ENCODE measurements around the gene CFAP99. TPM values are rescaled to one million over a fixed set of nuclear protein-coding genes. Genes with fewer than 3 reads are reported as not detected.

The CFAP99 gene
- total and polyA plus RNA-seq, 2 of the 4 experiments (the other 2 are of a cell fraction) = not detected

DNA sequence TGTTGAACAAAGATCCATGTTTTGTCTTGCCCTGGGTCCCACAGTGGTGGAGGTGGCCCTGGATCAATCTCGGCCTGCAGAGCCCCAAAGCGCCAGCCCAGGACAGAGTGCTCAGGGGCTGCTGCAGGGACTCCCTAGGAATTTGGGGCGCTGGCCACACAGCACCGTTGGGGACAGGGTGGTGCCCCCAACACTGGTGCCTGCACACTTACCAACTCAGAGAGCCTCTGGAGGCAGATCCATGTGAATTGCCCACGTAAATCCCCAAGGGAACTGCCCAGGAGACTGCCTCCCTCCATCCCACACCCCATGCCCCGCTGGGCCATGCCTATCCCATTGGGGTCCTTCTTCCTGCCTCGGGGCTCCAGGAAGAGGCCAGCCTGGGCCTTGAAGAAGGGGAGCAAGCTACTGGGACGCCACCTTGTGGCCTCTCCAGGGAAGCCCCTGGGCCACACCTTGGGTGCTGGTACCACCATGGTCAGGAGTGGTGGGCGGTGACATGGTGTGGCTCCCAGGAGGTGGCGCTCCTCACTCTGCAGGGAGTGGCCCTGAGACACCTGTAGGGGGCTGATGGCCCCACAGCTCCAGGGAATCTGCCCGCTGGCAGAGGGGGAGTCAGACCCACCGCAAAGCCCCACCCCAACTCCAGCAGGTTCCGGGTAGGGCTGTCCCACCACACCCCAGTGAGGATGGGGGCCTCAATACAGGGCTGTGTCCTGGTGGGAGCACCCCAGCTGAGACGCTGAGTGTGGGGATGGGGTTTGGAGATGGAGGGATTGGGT, 22.8 kb downstream of the CFAP99 start (continued):
- no peak for TF ChIP-seq CEBPB (IDR thresholded peaks at IDR 0.05; ENCODE audit: low read depth, low read length)

DNA sequence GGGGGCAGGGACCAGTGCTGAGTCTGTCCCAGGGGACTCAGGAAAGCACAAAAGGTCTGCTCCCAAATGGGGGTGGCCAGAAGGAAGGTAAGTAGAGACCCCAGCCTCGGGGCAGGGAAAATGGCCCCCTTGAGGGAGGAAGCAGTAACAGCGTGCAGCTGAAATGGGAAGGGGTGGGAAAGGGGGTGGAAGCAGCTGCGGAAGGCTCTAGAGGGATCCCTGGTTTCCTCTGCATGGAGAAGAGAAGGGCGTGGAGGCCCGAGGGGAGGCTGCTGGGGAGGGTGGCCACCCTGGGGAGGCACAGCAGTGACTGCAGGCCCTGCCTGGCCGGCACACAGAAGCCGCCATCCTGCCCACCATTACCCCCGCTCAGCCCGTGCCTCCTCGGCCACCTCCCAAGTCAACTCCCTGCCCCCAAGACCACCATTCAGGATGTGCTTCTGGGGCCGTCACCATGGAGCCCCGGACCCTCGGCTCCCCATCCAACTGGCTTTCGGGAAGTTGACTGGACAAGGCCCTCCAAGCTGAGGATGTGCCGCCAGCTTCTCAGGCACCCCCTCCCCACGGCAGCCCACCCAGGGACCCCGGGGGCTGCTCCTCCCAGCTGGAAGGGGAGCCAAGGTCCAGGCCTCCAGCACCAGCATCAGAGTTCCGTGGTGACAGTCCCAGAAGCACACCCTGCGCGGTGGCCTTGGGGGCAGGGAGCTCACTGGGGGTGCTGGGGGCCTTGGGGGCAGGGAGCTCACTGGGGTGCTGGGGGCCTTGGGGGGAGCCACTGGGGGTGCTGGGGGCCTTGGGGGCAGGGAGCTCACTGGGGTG, 23.6 kb downstream of the CFAP99 start:
- no peak for ATAC-seq (ENCODE audit: low read depth)
- in situ Hi-C loops (cut with MboI; ENCODE audit: low sequenced_read_pairs) = no loop called here
- H3K56ac ChIP-seq (ENCODE audit: extremely low read depth, insufficient read depth, low read length) = no peak overlapping the region
- TF ChIP-seq MAFK (IDR thresholded peaks at IDR 0.05; ENCODE audit: low read depth, low read length) (no peak), FOS (IDR thresholded peaks at IDR 0.05; ENCODE audit: low read depth, low read length) (no peak), BHLHE40 (IDR thresholded peaks at IDR 0.05; ENCODE audit: low read depth, low read length) (no peak), MXI1 (IDR thresholded peaks at IDR 0.05; ENCODE audit: borderline replicate concordance, low read depth, low read length) (no peak), RFX5 (IDR thresholded peaks at IDR 0.05; ENCODE audit: low read depth, low read length) (no peak), CHD1 (IDR thresholded peaks at IDR 0.05; ENCODE audit: low read depth, low read length) (no peak), POLR2A (IDR thresholded peaks at IDR 0.05; ENCODE audit: low read depth, low read length) (no peak), RAD21 (IDR thresholded peaks at IDR 0.05; ENCODE audit: low read length) (no peak)
- TF ChIP-seq, protein P1, sequence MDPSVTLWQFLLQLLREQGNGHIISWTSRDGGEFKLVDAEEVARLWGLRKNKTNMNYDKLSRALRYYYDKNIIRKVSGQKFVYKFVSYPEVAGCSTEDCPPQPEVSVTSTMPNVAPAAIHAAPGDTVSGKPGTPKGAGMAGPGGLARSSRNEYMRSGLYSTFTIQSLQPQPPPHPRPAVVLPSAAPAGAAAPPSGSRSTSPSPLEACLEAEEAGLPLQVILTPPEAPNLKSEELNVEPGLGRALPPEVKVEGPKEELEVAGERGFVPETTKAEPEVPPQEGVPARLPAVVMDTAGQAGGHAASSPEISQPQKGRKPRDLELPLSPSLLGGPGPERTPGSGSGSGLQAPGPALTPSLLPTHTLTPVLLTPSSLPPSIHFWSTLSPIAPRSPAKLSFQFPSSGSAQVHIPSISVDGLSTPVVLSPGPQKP (IDR thresholded peaks at IDR 0.05; ENCODE audit: borderline replicate concordance, low read depth, low read length) = no peak
- TF ChIP-seq, protein P2, sequence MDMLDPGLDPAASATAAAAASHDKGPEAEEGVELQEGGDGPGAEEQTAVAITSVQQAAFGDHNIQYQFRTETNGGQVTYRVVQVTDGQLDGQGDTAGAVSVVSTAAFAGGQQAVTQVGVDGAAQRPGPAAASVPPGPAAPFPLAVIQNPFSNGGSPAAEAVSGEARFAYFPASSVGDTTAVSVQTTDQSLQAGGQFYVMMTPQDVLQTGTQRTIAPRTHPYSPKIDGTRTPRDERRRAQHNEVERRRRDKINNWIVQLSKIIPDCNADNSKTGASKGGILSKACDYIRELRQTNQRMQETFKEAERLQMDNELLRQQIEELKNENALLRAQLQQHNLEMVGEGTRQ (IDR thresholded peaks at IDR 0.05; ENCODE audit: low read depth, low read length) = no peak

More for the DNA sequence above, 23.6 kb downstream of the CFAP99 start:
- intact Hi-C loops (cut with micrococcal nuclease) = loop anchor here (5.0 kb wide), 1 partner anchor 220 kb away; no protein-coding TSS in a partner anchor
- Histone ChIP-seq H3K18ac (ENCODE audit: low read depth, low read length) (no peak overlapping the region), H2AFZ (replicated peaks; ENCODE audit: low read length, poor library complexity) (no peak overlapping the region), H3K4me2 (ENCODE audit: low read depth, low read length) (no peak overlapping the region), H3K4me1 (ENCODE audit: control insufficient read depth, insufficient read depth, low read length) (no peaks in the 10 kb centered on the region; the same call in 1 of the 2 replicates), H2BK120ac (ENCODE audit: low read depth, low read length) (no peak overlapping the region), H3K9me1 (ENCODE audit: insufficient read depth, low read length) (no peaks in the 10 kb centered on the region), H2AK9ac (replicated peaks; ENCODE audit: low read depth, low read length, poor library complexity) (no peak overlapping the region), H4K91ac (ENCODE audit: insufficient read depth, low read depth, low read length) (no peak overlapping the region), H3K27ac (ENCODE audit: insufficient read depth, low read length) (no peak overlapping the region), H3K9me3 (ENCODE audit: control insufficient read depth, insufficient read depth, low read length) (no peaks in the 10 kb centered on the region), H3K9ac (ENCODE audit: low read depth, low read length) (no peak overlapping the region), H3K27me3 (ENCODE audit: control insufficient read depth, insufficient read depth, low read length) (peaks cover 5% of the 10 kb centered on the region), H3K23ac (ENCODE audit: low read depth, low read length) (no peak overlapping the region), H3K14ac (replicated peaks; ENCODE audit: low read depth, low read length) (no peak overlapping the region), H4K8ac (ENCODE audit: low read depth in 2 of 2, low read length in 2 of 2) (no peak overlapping the region), H3K4me3 (ENCODE audit: insufficient read depth, low read depth, low read length) (no peak overlapping the region), H3K79me1 (ENCODE audit: low read depth in 1 of 2, low read length in 2 of 2) (no peaks in the 10 kb centered on the region), H3K4ac (ENCODE audit: low read depth, low read length) (no peak overlapping the region), H2BK15ac (ENCODE audit: low read depth, low read length) (no peak overlapping the region), H3K36me3 (ENCODE audit: control insufficient read depth, insufficient read depth, low read length) (no peaks in the 10 kb centered on the region), H2BK5ac (ENCODE audit: low read depth, low read length, poor library complexity, severe bottlenecking) (no peak overlapping the region), H2BK20ac (ENCODE audit: low read depth, low read length) (no peak overlapping the region), H2AK5ac (ENCODE audit: low read depth, low read length) (no peak overlapping the region), H4K5ac (ENCODE audit: low read depth, low read length) (no peak overlapping the region), H4K20me1 (ENCODE audit: insufficient read depth, low read length) (no peaks in the 10 kb centered on the region)
- ChIA-PET CTCF (interaction anchor here (1.0 to 1.7 kb wide), 2 partner anchors 11 to 12 kb away, joined by 3 to 4 read pairs; no protein-coding TSS in a partner anchor), POLR2A (ENCODE audit: unreplicated experiment) (no interaction called here)
- BruUV-seq (replicated peaks) = no TSS peak
- no peak for DNase-seq
- 40% methylated on average over 1 of the region's 20 CpGs; no CpG with 5 or more reads in 1 of the 2 experiments for WGBS, 2 experiments (ENCODE audit: extremely low coverage in 2 of 2, insufficient read length in 1 of 2)
- dilution Hi-C loops (cut with HindIII; ENCODE audit: low sequenced_read_pairs, unreplicated experiment) = no loop called here

Data from IMR-90 (cell line).